GDM1 (cell line): Measurements from ENCODE around the gene IGSF23.

Experiments
- DNase-seq: peaks from one replicate; lab custom pipeline; 2025; lab: John Stamatoyannopoulos, UW

IGSF23 gene, protein sequence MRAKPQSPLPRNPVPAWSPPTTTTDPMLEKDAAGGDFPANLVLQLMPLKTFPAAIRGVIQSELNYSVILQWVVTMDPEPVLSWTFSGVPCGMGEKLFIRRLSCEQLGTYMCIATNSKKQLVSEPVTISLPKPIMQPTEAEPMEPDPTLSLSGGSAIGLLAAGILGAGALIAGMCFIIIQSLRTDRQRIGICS

GRCh38 chr19:44613295-44614178, at the start of gene IGSF23:
IGSF23 (plus strand) TSS chr19:44613563; CDS start chr19:44613646, 83 bp downstream.
- DNase-seq, result no peak

GRCh38 chr19:44566984-44567383, 46.4 kb upstream of the IGSF23 start:
- no peak for DNase-seq

- DNase-seq, result no peak
These were observed 45.6 kb upstream of the IGSF23 start for GRCh38 chr19:44567745-44568144.

- no peak for DNase-seq
These were observed 42.8 kb upstream of the IGSF23 start for GRCh38 chr19:44570603-44570983.

GRCh38 chr19:44570984-44571684, 42.2 kb upstream of the IGSF23 start:
- peak; percentile 54 for DNase-seq

- no peak for DNase-seq
These were observed 41.4 kb upstream of the IGSF23 start for GRCh38 chr19:44571830-44572580.

DNA sequence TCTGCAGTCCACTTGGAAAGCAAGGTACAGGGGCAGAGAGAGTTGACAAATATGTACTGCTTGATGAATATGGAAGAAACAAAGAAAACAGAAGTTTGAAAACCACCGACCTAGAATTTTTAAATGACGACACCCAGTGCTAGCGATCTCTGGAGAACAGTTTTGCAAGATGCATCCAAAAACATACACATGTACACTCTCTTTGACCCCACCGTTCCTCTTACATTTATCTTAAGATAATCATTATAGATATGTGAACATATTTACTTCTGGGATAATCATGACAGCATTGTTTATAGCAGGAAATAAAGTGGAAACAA, 40.8 kb upstream of the IGSF23 start:
- no peak for DNase-seq

DNA sequence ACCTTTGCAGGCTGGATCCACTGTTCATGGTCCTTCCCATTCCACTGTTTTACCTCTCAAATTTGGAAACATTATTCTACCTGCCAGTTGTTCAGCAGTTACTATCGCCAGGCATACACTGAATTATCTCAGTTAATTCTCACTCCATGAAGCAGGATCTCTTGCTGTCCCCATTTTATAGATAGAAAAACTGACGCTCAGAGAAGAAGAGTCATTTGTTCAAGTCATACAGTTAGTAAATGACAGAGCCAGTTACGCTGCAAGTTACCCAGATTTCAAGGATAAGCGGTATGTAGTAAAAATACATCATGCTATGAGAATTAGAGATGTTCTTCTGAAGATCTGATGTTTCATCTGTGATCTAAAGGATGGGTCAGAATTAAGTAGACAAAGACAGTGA, 40.2 kb upstream of the IGSF23 start:
- no peak for DNase-seq

DNA sequence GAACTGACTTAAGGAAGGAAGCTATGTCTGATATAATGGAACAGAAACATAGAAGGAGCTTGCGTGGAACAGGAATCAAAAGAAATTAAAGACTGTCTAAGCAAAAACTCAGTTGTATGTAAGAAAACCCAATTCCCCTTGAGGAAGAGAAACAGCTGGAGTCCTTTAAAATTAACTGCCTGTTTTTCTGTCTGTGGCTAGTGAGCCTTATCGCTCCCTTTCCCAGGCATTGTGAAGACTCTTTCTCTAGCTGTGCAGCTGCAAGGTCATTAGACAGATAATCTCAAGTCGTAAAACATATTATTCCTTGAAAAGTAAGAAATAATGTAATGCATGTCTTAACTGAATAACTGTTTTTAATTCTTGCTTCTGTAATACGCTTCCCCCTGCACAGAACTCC, 39.7 kb upstream of the IGSF23 start:
- no peak for DNase-seq

GRCh38 chr19:44574186-44574950, 39.0 kb upstream of the IGSF23 start:
- DNase-seq, result no peak

- DNase-seq, result no peak
These were observed 38.2 kb upstream of the IGSF23 start for GRCh38 chr19:44575116-44575700.

DNA sequence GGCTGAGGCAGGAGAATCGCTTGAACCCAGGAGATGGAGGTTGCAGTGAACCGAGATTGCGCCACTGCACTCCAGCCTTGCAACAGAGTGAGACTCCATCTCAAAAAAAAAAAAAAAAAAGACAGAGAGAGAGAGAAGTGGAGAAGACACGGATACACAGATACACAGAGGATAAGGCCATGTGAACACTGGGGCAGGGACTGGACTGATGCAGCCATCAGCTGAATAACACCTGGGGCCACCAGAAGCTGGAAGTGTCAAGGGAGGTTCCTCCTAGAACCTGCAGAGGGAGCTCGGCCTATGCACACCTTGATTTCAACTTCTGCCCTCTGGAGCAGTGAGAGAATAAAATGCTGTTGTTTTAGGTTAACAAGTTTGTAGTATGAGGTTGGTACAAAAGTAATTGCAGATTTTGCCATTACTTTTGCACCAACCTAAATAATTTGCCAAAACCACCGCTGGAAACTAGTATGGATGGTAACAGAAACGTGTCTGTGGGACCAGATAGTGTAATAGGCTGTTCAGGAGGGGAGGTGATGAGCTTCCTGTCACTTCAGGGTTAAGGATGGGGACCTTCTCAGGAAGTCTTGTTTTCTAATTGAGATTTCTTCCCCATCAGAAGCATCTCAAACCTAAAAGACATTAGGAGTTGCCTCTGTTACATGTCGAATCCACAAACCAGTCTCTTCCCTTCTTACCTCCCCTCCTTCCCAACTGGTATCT, 36.4 kb upstream of the IGSF23 start:
- DNase-seq, result no peak

DNA sequence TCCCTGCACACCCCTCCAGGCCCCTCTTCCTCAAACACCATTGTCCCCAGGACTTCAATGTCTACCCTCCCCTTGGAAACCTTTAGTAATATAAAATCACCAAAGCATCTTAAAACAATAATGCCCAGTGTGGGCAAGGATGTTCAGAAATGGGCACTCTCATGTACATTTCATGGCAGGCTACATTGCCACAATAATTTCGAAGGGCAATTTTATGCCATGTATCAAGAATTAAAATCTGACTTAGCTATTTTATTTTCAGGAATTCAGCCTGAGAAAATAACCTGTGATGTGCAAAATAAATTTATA, 35.8 kb upstream of the IGSF23 start:
- no peak for DNase-seq

DNA sequence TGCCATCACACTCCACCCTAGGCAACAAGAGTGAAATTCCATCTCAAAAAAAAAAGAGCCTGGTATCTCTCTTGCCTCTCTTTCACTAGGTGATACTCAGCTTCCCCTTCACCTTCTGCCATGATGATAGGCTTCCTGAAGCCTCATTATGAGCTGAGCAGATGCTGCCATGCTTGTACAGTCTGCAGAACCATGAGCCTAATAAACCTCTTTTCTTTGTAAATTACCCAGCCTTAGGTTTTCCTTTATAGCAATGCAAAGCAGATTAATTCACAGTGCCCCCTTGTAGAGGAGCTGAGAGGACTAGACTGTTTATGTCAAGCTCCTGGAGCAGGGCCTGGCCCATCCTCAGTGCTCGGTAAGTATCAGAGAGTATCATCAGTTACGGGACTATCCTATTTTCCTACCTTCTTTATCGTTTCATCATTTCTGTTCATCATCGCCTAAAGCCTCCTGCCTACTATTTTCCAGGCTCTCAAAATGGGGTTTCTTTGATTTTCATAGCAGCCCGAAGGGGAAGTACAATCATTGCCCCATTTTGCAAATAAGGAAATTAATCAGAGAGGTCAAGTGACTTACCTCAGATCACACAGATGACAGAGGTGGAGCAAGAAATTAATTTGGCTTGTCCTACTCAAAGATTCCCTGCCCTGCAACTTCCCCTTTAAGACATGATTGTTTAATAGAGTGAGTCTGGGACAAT, 33.5 kb upstream of the IGSF23 start:
- DNase-seq, result no peak

DNA sequence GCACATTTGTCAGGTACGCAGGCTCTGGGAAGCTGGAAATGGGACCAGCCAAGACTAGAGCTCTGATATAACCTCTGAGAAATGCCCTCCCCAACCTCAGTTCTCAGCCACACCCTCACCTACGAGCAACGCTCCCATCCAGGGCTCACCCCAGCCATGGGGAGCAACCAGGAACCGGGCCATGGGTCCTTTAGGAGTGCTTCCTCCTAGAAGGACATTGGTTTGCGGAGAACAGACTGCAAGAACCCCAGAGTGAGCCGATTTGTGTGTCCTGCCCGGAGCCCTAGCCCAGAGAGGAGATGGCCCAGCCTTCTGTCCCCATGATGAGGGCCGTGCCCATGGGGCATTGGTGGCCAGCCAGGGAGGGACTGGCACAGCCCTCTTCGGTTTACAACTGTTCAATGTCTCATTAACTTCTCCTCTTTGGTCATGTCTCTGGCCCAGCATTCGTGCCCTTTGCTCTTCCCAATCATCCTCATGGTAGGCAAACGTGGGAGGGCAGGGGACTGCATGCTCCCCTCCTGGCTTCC, 32.9 kb upstream of the IGSF23 start:
- no peak for DNase-seq

DNA sequence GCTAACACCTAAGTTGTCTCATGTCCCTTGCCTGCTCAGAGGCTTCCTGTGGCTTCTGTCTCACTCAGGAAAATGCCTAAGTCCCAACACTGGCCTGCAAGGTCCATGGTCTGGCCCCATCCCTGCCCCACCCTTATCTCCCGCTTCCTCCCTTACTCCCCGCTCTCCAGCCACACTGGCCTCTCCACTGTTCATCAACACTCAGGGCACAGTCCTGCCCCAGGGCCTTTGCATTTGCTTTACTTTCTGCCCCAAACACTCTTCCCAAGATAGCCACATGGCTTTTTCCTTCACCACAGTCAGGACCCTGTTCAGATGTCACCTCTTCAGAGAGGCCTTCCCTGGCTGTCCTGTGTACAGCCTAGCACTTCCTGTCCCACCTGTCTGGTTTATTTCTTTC, 32.1 kb upstream of the IGSF23 start:
- DNase-seq, result no peak

GRCh38 chr19:44582581-44583265, 30.6 kb upstream of the IGSF23 start:
- DNase-seq, result no peak

GRCh38 chr19:44585371-44586133, 27.8 kb upstream of the IGSF23 start:
- DNase-seq, result no peak
